Measurements from ENCODE around the gene ZNF638. TPM values are rescaled to one million over a fixed set of nuclear protein-coding genes. Genes with fewer than 3 reads are reported as not detected.

The ZNF638 gene
- total and polyA plus RNA-seq, 2 of the 4 experiments (the other 2 are of a cell fraction): 46.4 to 129 TPM

GRCh38 chr2:71468279-71469015 is 136.9 kb downstream of the ZNF638 start:
- Histone ChIP-seq H3K23ac (ENCODE audit: low read depth, low read length) (no peak overlapping the region), H2BK15ac (ENCODE audit: low read depth, low read length) (no peak overlapping the region), H2BK120ac (ENCODE audit: low read depth, low read length) (no peak overlapping the region), H4K8ac (ENCODE audit: low read depth in 2 of 2, low read length in 2 of 2) (no peak overlapping the region), H2AFZ (replicated peaks; ENCODE audit: low read length, poor library complexity) (no peak overlapping the region), H3K9ac (ENCODE audit: low read depth, low read length) (no peak overlapping the region), H2BK20ac (ENCODE audit: low read depth, low read length) (no peak overlapping the region), H4K5ac (ENCODE audit: low read depth, low read length) (no peak overlapping the region), H2BK5ac (ENCODE audit: low read depth, low read length, poor library complexity, severe bottlenecking) (no peak overlapping the region), H3K4me2 (ENCODE audit: low read depth, low read length) (no peak overlapping the region), H3K14ac (replicated peaks; ENCODE audit: low read depth, low read length) (no peak overlapping the region), H3K79me1 (ENCODE audit: low read depth in 1 of 2, low read length in 2 of 2) (no peaks in the 10 kb centered on the region), H3K18ac (ENCODE audit: low read depth, low read length) (no peak overlapping the region), H3K27ac (ENCODE audit: insufficient read depth, low read length) (no peak overlapping the region), H4K20me1 (ENCODE audit: insufficient read depth, low read length) (no peaks in the 10 kb centered on the region), H2AK9ac (replicated peaks; ENCODE audit: low read depth, low read length, poor library complexity) (no peak overlapping the region), H3K4ac (ENCODE audit: low read depth, low read length) (no peak overlapping the region), H3K4me1 (ENCODE audit: control insufficient read depth, insufficient read depth, low read length) (no peaks in the 10 kb centered on the region; the same call in 1 of the 2 replicates), H3K9me1 (ENCODE audit: insufficient read depth, low read length) (no peaks in the 10 kb centered on the region), H2AK5ac (ENCODE audit: low read depth, low read length) (no peak overlapping the region), H3K27me3 (ENCODE audit: control insufficient read depth, insufficient read depth, low read length) (peaks cover 60% of the 10 kb centered on the region), H3K36me3 (ENCODE audit: control insufficient read depth, insufficient read depth, low read length) (no peaks in the 10 kb centered on the region), H3K56ac (ENCODE audit: extremely low read depth, insufficient read depth, low read length) (no peak overlapping the region), H3K9me3 (ENCODE audit: control insufficient read depth, insufficient read depth, low read length) (peaks cover 4% of the 10 kb centered on the region; the same call in 1 of the 2 replicates), H4K91ac (ENCODE audit: insufficient read depth, low read depth, low read length) (no peak overlapping the region), H3K4me3 (ENCODE audit: insufficient read depth, low read depth, low read length) (no peak overlapping the region)
- dilution Hi-C loops (cut with HindIII; ENCODE audit: low sequenced_read_pairs, unreplicated experiment): no loop called here
- BruUV-seq (replicated peaks): no TSS peak
- CTCF ChIA-PET: no interaction called here
- DNase-seq: no peak
- 65% methylated on average over 7 of the region's 11 CpGs; no CpG with 5 or more reads in 1 of the 2 experiments for WGBS, 2 experiments (ENCODE audit: extremely low coverage in 2 of 2, insufficient read length in 1 of 2)
- TF ChIP-seq POLR2A (IDR thresholded peaks at IDR 0.05; ENCODE audit: low read depth, low read length): no peak
- TF ChIP-seq FOS (IDR thresholded peaks at IDR 0.05; ENCODE audit: low read depth, low read length): no peak
- no peak for TF ChIP-seq RFX5 (IDR thresholded peaks at IDR 0.05; ENCODE audit: low read depth, low read length)
- no peak for TF ChIP-seq ELK1 (IDR thresholded peaks at IDR 0.05; ENCODE audit: borderline replicate concordance, low read depth, low read length)
- TF ChIP-seq MXI1 (IDR thresholded peaks at IDR 0.05; ENCODE audit: borderline replicate concordance, low read depth, low read length): no peak
- TF ChIP-seq CTCF (conservative IDR thresholded peaks at IDR 0.05; ENCODE audit: low read depth, low read length): no peak
- TF ChIP-seq MAZ (IDR thresholded peaks at IDR 0.05; ENCODE audit: borderline replicate concordance, low read depth, low read length): no peak
- TF ChIP-seq CHD1 (IDR thresholded peaks at IDR 0.05; ENCODE audit: low read depth, low read length): no peak
- TF ChIP-seq BHLHE40 (IDR thresholded peaks at IDR 0.05; ENCODE audit: low read depth, low read length): no peak
- intact Hi-C loops (cut with micrococcal nuclease): no loop called here
- POLR2A ChIA-PET (ENCODE audit: unreplicated experiment): no interaction called here
- no peak for ATAC-seq (ENCODE audit: low read depth)
- in situ Hi-C loops (cut with MboI; ENCODE audit: low sequenced_read_pairs): no loop called here

Measured in IMR-90 (cell line).